Effector memory CD4-positive, alpha-beta T cell (primary cell): Measurements from ENCODE around the gene BRAT1.
"Not testable (repeated sequence)": the region's sequence is repeated elsewhere in the genome, so short reads cannot be mapped to it uniquely, and the experiment has no call there.

Experiments used
- DNase-seq, 3 donors: peaks; one replicate each; pipeline ENCODE4 v3.0.0-alpha.2; 2020
- H3K27ac ChIP-seq: 2 replicates; pipeline ENCODE4 v1.7.0; 2013; ENCODE audit warnings: mild to moderate bottlenecking, low read length, moderate library complexity; ENCODE audit not compliant: insufficient read depth, poor library complexity, severe bottlenecking
- H3K27me3 ChIP-seq: replicated peaks from 2 replicates; pipeline ENCODE4 v1.7.0; 2013; ENCODE audit warnings: mild to moderate bottlenecking, low read length; ENCODE audit not compliant: insufficient read depth, control insufficient read depth, poor library complexity, severe bottlenecking
- H3K36me3 ChIP-seq: 2 replicates; pipeline ENCODE4 v1.7.0; 2013; ENCODE audit warnings: mild to moderate bottlenecking, low read length, moderate library complexity; ENCODE audit not compliant: control insufficient read depth, insufficient read depth
- H3K4me1 ChIP-seq: 2 replicates; pipeline ENCODE4 v1.7.0; 2013; ENCODE audit warnings: low read length, mild to moderate bottlenecking; ENCODE audit not compliant: control insufficient read depth, insufficient read depth, poor library complexity, severe bottlenecking
- H3K4me3 ChIP-seq: 2 replicates; pipeline ENCODE4 v1.7.0; 2013; ENCODE audit warnings: low read length, low read depth, mild to moderate bottlenecking; ENCODE audit not compliant: insufficient read depth, poor library complexity, severe bottlenecking
- H3K9me3 ChIP-seq: 2 replicates; pipeline ENCODE4 v1.7.0; 2013; ENCODE audit warnings: mild to moderate bottlenecking, low read length, moderate library complexity; ENCODE audit not compliant: control insufficient read depth

Gene BRAT1

DNA sequence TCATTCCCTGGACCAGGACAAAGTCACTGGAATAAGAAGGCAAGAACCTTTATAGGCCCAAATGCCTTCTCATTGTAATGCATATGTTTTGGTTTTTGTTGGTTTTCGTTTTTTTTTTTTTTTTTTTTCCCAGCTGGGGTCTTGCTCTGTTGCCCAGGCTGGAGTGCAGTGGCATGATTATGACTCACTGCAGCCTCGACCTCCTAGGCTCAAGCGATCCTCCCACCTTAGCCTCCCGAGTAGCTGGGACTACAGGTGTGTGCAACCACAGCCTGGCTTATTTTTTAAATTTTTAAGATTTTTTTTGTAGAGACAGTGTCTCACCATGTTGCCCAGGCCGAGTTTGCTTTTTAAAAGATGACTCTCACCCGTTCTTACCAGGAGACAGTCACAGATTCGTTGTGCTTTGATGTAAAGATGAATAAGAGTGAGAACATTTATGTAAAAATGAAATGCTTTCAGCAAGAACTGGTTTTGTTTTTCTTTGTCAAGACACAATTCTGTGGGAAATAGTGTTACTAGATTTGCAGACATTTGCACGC is 11.1 kb upstream of the BRAT1 start:
- Histone ChIP-seq H3K36me3 (no peaks in the 10 kb centered on the region), H3K4me3 (no peak overlapping the region), H3K9me3 (no peaks in the 10 kb centered on the region), H3K4me1 (no peaks in the 10 kb centered on the region), H3K27ac (no peak overlapping the region), H3K27me3 (no peaks in the 10 kb centered on the region)
- DNase-seq, result no peak

DNA sequence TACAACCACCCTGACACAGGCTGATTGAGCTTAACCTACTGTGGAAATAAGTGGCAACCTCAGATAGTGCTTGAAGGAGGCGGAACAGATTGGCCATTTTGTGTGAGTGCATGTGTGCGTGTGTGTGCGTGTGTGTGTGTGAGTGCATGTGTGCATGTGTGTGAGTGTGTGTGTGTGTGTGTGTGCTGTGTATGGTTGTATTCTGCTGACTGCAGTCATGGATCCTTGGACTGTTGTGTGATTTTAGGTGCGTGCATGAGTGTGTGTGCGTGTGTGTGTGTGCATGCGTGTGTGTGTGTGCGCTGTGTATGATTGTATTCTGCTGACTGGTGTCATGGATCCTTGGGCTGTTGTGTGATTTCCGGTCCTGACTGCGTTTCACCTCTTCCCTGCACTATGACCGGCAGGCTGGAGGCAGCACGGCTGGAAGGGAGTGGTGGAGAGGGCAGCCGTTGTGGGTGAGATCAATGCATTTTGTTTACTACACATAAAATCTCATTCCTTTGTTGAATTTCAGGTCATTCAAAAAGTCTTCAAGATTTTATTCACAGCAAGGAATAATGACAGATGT is 9.7 kb upstream of the BRAT1 start:
- Histone ChIP-seq H3K36me3 (no peaks in the 10 kb centered on the region), H3K4me3 (no peak overlapping the region), H3K27ac (no peak overlapping the region), H3K4me1 (no peaks in the 10 kb centered on the region), H3K9me3 (no peaks in the 10 kb centered on the region), H3K27me3 (no peaks in the 10 kb centered on the region)
- DNase-seq, result no peak

DNA sequence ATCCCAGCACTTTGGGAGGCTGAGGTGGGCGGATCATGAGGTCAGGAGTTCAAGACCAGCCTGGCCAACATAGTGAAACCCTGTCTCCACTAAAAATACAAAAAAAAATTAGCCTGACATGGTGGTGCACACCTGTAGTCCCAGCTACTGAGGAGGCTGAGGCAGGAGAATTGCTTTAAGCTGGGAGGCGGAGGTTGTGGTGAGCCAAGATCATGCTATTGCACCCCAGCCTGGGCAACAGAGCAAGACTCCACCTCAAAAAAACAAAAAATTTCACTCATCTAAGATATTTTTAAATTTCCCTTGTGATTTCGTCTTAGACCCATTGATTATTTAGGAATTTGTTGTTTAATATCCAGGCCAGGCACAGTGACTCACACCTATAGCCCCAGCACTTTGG is 8.6 kb upstream of the BRAT1 start:
- not testable (repeated sequence) for H3K9me3 ChIP-seq, H3K27me3 ChIP-seq, H3K4me1 ChIP-seq, DNase-seq, H3K27ac ChIP-seq, H3K36me3 ChIP-seq, H3K4me3 ChIP-seq

DNA sequence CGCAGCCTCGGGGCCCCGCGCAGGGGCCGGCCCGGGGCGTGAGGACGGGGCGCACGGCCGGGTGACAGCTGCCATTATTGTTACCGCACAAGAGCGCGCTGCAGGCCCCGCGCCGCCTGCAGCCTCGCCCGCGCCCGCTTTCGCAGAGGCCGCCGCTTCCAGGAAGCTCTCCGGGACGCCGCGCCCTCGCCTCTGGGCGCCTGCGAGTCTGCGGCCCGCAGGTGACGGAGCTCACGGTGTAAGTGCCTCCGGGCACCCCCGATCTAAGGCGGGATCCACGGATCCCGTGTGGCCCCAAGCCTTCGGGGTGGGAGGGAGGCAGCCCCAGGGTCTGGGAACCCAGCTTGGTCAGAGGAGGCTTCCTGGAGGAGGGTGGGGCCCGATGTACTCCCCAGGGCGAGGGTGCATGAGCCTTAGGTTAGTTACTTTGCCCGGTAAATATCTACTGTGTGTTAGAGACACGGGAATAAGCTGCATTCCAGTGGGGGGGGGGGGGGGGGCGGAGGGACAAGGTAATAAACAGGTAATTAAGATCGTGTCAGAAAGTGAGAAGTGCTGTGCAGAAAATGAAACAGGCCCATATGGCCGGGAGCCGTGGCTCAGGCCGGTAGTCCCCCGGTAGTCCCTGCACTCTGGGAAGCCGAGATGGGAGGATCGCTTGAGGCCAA is 4.1 kb upstream of the BRAT1 start:
- H3K27me3 ChIP-seq, result no peaks in the 10 kb centered on the region
- peak overlapping the region; percentile 68 for H3K4me3 ChIP-seq
- peak overlapping the region; percentile 60 for H3K27ac ChIP-seq
- H3K9me3 ChIP-seq, result no peaks in the 10 kb centered on the region
- DNase-seq, result no peak
- peaks cover 16% of the 10 kb centered on the region for H3K4me1 ChIP-seq
- H3K36me3 ChIP-seq, result no peaks in the 10 kb centered on the region

DNA sequence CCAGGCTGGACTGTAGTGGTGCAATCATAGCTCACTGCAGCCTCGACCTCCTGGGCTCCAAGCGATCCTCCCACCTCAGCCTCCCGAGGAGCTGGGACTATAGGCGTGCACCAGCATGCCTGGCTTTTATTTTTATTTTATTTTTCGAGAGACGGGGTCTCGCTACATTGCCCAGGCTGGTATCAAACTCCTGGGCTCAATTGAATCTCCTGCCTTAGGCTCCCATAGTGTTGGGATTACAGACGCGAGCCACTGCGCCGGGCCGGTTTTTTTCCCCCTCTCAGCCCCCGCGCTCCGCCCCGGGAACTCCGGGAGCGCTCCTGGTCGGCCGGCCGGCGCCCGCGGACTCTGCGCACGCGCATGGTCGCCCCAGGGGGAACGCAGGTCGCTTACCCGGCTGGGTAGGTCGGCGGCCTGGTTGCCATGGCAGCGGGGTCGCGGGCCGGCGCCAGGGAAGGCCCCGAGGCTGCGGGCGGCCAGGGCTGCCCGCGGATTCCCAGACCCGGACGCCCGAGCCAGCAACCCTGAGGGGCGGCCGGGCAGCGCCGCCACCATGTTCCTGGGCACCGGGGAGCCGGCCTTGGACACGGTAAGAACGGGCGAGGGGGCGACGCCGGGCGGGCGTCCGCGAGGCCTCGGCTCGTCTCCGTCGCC is 3.4 kb upstream of the BRAT1 start, which contains the start of gene IQCE:
TSS of gene IQCE (plus strand) at position 351 of the 654 bp plus-strand sequence. CDS start at position 554, 203 bp downstream.
- peak within 1 kb of the TSS; percentile 68 for H3K4me3 ChIP-seq
- DNase-seq, result peak; percentile 78 to 81 (median 81)
- H3K9me3 ChIP-seq, result no peaks in the 10 kb centered on the region
- H3K36me3 ChIP-seq, result no peaks in the 10 kb centered on the region
- H3K4me1 ChIP-seq, result peaks cover 23% of the 10 kb centered on the region
- peak within 1 kb of the TSS; percentile 60 for H3K27ac ChIP-seq
- H3K27me3 ChIP-seq, result no peaks in the 10 kb centered on the region

DNA sequence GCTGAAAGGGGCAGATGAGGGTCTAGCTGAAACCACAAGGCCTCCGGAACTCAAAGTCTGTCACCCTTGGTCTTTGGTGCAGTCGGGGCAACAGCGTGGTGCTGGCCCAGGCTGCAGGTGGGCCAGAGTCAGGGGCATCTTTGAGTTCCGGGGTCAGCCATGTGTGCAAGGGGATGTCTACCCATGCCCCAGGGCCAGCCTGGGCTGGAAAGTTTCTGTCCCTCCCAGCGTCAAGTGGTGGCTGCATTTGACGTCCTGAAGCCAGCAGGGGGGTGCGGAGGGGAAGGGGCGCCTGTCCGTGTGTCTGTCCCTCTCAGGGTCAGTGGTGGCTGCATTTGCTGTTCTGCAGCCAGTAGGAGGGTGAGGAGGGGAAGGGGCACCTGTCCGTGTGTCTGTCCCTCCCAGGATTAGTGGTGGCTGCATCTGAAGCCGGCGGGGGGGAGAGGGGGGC is 638 bp downstream of the BRAT1 start:
- DNase-seq, result no peak
- peak overlapping the region; percentile 94 for H3K4me3 ChIP-seq
- peak overlapping the region; percentile 98 for H3K27ac ChIP-seq
- no peaks in the 10 kb centered on the region for H3K36me3 ChIP-seq
- no peaks in the 10 kb centered on the region for H3K27me3 ChIP-seq
- H3K4me1 ChIP-seq, result peaks cover 23% of the 10 kb centered on the region
- H3K9me3 ChIP-seq, result no peaks in the 10 kb centered on the region

DNA sequence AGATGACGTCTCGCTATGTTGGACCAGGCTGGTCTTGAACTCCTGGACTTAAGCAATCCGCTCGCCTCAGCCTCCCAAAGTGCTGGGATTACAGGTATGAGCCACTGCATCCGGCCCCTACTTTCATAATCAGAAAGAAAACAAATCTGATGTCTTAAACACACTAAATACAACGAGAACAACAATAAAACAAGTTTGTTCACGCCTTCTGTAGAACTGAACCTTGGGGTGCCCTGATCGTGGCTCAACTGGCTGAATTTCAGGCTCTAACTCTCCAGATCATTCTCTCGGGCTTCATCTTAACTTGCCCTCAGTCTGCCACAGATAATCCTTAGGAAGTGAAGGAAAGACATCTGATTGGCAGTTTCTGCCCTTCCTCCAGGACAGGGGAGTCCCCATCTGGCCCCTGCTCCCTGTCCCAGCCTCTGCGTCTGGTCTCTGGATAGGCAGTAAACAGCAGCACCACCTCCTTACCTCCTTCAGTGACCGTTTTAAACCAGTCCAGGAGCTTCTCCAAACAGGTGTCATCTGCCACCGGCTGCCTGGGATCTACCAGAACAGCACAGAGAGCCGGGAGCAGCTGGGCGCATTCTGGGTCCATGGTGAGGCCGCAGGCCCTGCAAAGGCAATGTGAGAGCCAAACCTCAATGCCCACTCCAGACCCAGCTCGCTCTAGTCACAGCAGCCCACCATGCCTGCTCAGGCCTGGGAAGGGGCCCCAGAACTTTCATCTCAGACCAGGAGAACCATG is 1.3 kb downstream of the BRAT1 start:
- Histone ChIP-seq H3K27me3 (no peaks in the 10 kb centered on the region), H3K36me3 (no peaks in the 10 kb centered on the region), H3K27ac (no peak overlapping the region), H3K4me1 (peaks cover 19% of the 10 kb centered on the region), H3K4me3 (peak overlapping the region; percentile 94), H3K9me3 (no peaks in the 10 kb centered on the region)
- DNase-seq, result no peak

DNA sequence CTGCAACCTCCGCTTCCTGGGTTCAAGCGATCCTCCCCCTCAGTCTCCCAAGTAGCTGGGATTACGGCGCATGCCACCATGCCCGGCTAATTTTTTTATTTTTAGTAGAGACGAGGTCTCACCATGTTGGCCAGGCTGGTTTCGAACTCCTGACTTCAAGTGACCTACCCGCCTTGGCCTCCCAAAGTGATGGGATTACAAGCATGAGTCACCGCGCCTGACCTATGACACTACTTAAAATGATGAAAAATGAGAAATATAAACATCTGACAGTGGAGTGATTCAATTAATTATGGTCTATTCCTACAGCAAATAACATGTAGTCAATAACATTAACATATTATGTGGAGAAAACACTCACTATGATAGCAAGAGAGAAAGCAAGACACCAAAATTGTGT is 2.2 kb downstream of the BRAT1 start:
- no peak for DNase-seq
- Histone ChIP-seq H3K27ac (no peak overlapping the region), H3K4me3 (no peak overlapping the region), H3K4me1 (peaks cover 19% of the 10 kb centered on the region), H3K9me3 (no peaks in the 10 kb centered on the region), H3K27me3 (no peaks in the 10 kb centered on the region), H3K36me3 (peaks cover 3% of the 10 kb centered on the region)

DNA sequence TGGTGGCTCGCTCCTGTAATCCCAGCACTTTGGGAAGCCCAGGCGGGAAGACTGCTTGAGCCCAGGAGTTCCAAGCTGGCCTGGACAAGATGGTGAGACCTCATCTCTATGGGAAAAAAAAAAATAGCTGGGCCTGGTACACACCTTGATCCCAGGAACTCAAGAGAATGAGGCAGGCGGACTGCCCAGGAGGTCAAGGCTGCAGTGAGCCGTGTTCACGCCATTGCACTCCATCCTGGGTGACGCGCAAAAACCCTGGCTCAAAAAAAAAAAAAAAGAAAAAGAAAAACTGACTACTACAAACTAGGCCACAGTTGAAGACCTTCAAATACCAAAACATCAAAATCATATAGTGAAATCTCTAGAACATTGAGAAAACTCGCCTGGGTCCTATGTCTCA is 3.9 kb downstream of the BRAT1 start:
- Histone ChIP-seq H3K9me3 (no peaks in the 10 kb centered on the region), H3K27me3 (no peaks in the 10 kb centered on the region), H3K4me1 (peaks cover 19% of the 10 kb centered on the region), H3K27ac (no peak overlapping the region), H3K36me3 (peaks cover 14% of the 10 kb centered on the region), H3K4me3 (no peak overlapping the region)
- DNase-seq, result no peak
